ENCODE results near the gene PLA2G4E.

GRCh38 chr15:41987925-41988275, 32.9 kb downstream of the PLA2G4E start:
- TF ChIP-seq ZNF274 (IDR thresholded peaks at IDR 0.05; ENCODE audit: low read depth, low read length) (no peak), YY1 (IDR thresholded peaks at IDR 0.05; ENCODE audit: insufficient read depth, insufficient read length) (no peak)

Data from NT2/D1 (cell line).